K562 (cell line): ENCODE results near the gene TYW5. TPM values are rescaled to one million over a fixed set of nuclear protein-coding genes. Genes with fewer than 3 reads are reported as not detected.

Experiments used
- ATAC-seq: fragments of 200-7000 bp; cut with Tn5 transposase; 3 replicates; pipeline ENCODE4 v1.9.1; 2020; ENCODE audit warnings: moderate library complexity
- BruUV-seq: library from RNA; stranded (reverse); fragments of 400-500 nt; replicated peaks from 2 replicates; lab custom pipeline; 2021; lab: Mats Ljungman, UMichigan
- CTCF ChIA-PET: fragments of 300-600 bp; formaldehyde crosslinking; extraction: SDS; loops from one replicate; lab custom pipeline; 2021; ENCODE audit warnings: low intra/inter-chr PET ratio; lab: Yijun Ruan, JAX
- POLR2A ChIA-PET: fragments of 300-600, 350-650 bp; sonication (Branson Sonifier 250); formaldehyde crosslinking; extraction: SDS; loops from one replicate; lab custom pipeline; 2021; ENCODE audit warnings: antibody characterized with exemption, inconsistent platforms; lab: Yijun Ruan, JAX
- DNase-seq, 4 experiments: peaks; one replicate each; pipeline versions ENCODE4 v3.0.0 to v3.0.0-alpha.2; 2011 to 2018; ENCODE audit warnings: low spot score in 3 of 4, mixed read lengths in 3 of 4; ENCODE audit errors: extremely low read depth in 1 of 4
- FAIRE-seq: peaks from 2 replicates; lab custom pipeline; 2011; peaks lifted over from hg19 to GRCh38; lab: Jason Lieb, UNC
- H2AFZ ChIP-seq: 2 replicates; pipeline ENCODE4 v1.6.0; 2011; ENCODE audit warnings: low read depth, low read length, control low read depth, inconsistent platforms
- H3K27ac ChIP-seq: fragments of 200-600 bp; 3 replicates; pipeline ENCODE4 v1.8.0; 2011; ENCODE audit warnings: low read depth, mild to moderate bottlenecking, control low read depth, inconsistent platforms, low read length, moderate library complexity, mixed read lengths; ENCODE audit errors: extremely low read depth
- H3K27me3 ChIP-seq, 2 experiments: fragments of 300-600 bp in 1 of 2; 2 replicates in 1 of 2; 3 replicates in 1 of 2; pipeline versions ENCODE4 v1.6.0 to v1.8.0; 2011; ENCODE audit warnings: inconsistent platforms in 2 of 2, low read length in 2 of 2, mild to moderate bottlenecking in 1 of 2, mixed read lengths in 1 of 2, moderate library complexity in 1 of 2; ENCODE audit not compliant: control insufficient read depth in 2 of 2, insufficient read depth in 2 of 2
- H3K36me3 ChIP-seq: fragments of 300-600 bp; 3 replicates; pipeline ENCODE4 v1.8.0; 2011; ENCODE audit warnings: mild to moderate bottlenecking, low read length, inconsistent platforms; ENCODE audit not compliant: control insufficient read depth, insufficient read depth
- H3K4me1 ChIP-seq, 2 experiments: fragments of 200-600 bp in 1 of 2; replicated peaks in 1 of 2; 2 replicates in 1 of 2; 3 replicates in 1 of 2; pipeline versions ENCODE4 v1.5.1 to v1.8.0; 2011; ENCODE audit warnings: inconsistent platforms in 2 of 2, low read length in 2 of 2, mild to moderate bottlenecking in 1 of 2, mixed read lengths in 1 of 2, moderate library complexity in 1 of 2; ENCODE audit not compliant: control insufficient read depth in 2 of 2, insufficient read depth in 2 of 2
- H3K4me2 ChIP-seq: 2 replicates; pipeline ENCODE4 v1.6.1; 2011; ENCODE audit warnings: low read length, control low read depth, inconsistent platforms, mixed read lengths; ENCODE audit not compliant: insufficient read depth
- H3K4me3 ChIP-seq: fragments of 200-600 bp; sonication (generic), shearing (Covaris generic); 2 replicates; pipeline ENCODE4 v1.5.1; 2016; ENCODE audit warnings: control low read depth, inconsistent platforms
- H3K79me2 ChIP-seq: fragments of 200-600 bp; 3 replicates; pipeline ENCODE4 v1.8.0; 2011; ENCODE audit warnings: low read length, inconsistent platforms; ENCODE audit not compliant: control insufficient read depth, insufficient read depth
- H3K9ac ChIP-seq, 2 experiments: 2 replicates each; pipeline versions ENCODE4 v1.6.0 to v1.6.1; 2011; ENCODE audit warnings: low read depth in 2 of 2, low read length in 2 of 2, control low read depth in 1 of 2, inconsistent platforms in 1 of 2, mild to moderate bottlenecking in 1 of 2, mixed read lengths in 1 of 2; ENCODE audit not compliant: insufficient read depth in 1 of 2
- H3K9me1 ChIP-seq: one replicate; pipeline ENCODE4 v1.6.0; 2011; ENCODE audit warnings: inconsistent platforms, mild to moderate bottlenecking, low read length, moderate library complexity; ENCODE audit not compliant: control insufficient read depth, insufficient read depth
- H3K9me3 ChIP-seq: replicated peaks from 2 replicates; pipeline ENCODE4 v1.5.1; 2011; ENCODE audit warnings: low read depth, low read length, inconsistent platforms; ENCODE audit not compliant: control insufficient read depth, insufficient read depth
- H4K20me1 ChIP-seq: replicated peaks from 2 replicates; pipeline ENCODE4 v1.6.1; 2011; ENCODE audit warnings: low read length, inconsistent platforms, mixed read lengths; ENCODE audit not compliant: control insufficient read depth, insufficient read depth
- CREBBP ChIP-seq: IDR thresholded peaks from one replicate; pipeline ENCODE4 v1.6.1; 2012; ENCODE audit warnings: low read depth, mild to moderate bottlenecking, control low read depth, inconsistent platforms, low read length
- ETS2 ChIP-seq: IDR thresholded peaks from 2 replicates; pipeline ENCODE4 v1.6.1; 2016; ENCODE audit warnings: borderline replicate concordance, missing genetic modification characterization, mild to moderate bottlenecking, moderate library complexity, missing compliant biosample characterization; ENCODE audit not compliant: poor library complexity, severe bottlenecking
- FOS ChIP-seq: IDR thresholded peaks from 3 replicates; pipeline ENCODE4 v1.6.1; 2011; ENCODE audit not compliant: insufficient read length; ENCODE audit errors: extremely low read depth
- HCFC1 ChIP-seq: IDR thresholded peaks from 2 replicates; pipeline ENCODE4 v1.6.1; 2012; ENCODE audit warnings: low read depth, low read length, improper control_type of control experiment
- HNRNPLL ChIP-seq: fragments of 200-400 bp; formaldehyde crosslinking; IDR thresholded peaks from 2 replicates; pipeline ENCODE4 v1.6.1; 2017; ENCODE audit warnings: low read length, low read depth, mild to moderate bottlenecking; ENCODE audit not compliant: poor library complexity, severe bottlenecking
- MTA1 ChIP-seq: fragments of 450-650 bp; IDR thresholded peaks from 2 replicates; pipeline ENCODE4 v1.6.1; 2017; ENCODE audit warnings: borderline replicate concordance
- NFRKB ChIP-seq: fragments of 450-650 bp; IDR thresholded peaks from 2 replicates; pipeline ENCODE4 v1.6.1; 2016; ENCODE audit warnings: low read depth
- ZNF23 ChIP-seq: fragments of 250-450 bp; sonication (Bioruptor Pico); IDR thresholded peaks from 2 replicates; pipeline ENCODE4 v1.4.0; 2020; ENCODE audit warnings: mild to moderate bottlenecking
- WGBS: fragments of 100-300 bp; shearing (Covaris generic); methylation state at CpG from one replicate; pipeline ENCODE4 v1.1.6; 2016; ENCODE audit warnings: low coverage, mixed read lengths; ENCODE audit not compliant: insufficient coverage; ENCODE audit errors: missing lambda C conversion rate; 5-methylcytosine and 5-hydroxymethylcytosine counted together
- in situ Hi-C: fragments of 300-500 bp; cut with MboI; formaldehyde crosslinking; loops from 4 replicates; pipeline ENCODE4 v1.15.0; 2018; ENCODE audit warnings: inconsistent platforms, mixed read lengths
- intact Hi-C: fragments of 100-400 bp; cut with micrococcal nuclease; formaldehyde crosslinking; loops from 2 replicates; pipeline ENCODE4 v1.14.2; 2022
- polyA plus RNA-seq, 8 experiments: library from polyadenylated mRNA; depleted of rRNA in 4 of 8; stranded (reverse) in 5 of 8; unstranded in 3 of 8; fragments of >200 nt; fragmentation: Nextera tagmentation in 2 of 8; fragmentation: Illumina TruSeq in 1 of 8; extraction: Ambion mirVana in 2 of 8; extraction: Trizol in 1 of 8; gene quantifications; 2 replicates each; pipeline versions ENCODE4 v1.2.1 to v1.2.3, GENCODE V29; 2011 to 2014; ENCODE audit warnings: inconsistent platforms in 1 of 8, missing spikeins in 1 of 8
- total RNA-seq, 7 experiments: library from RNA; depleted of rRNA in 6 of 7; stranded (reverse); fragments of >200 nt in 6 of 7; fragmentation: Illumina TruSeq in 2 of 7; extraction: Trizol in 2 of 7; gene quantifications; 2 replicates each; pipeline versions ENCODE4 v1.2.1 to v1.2.3, GENCODE V29; 2011 to 2021; ENCODE audit warnings: low replicate concordance in 1 of 7
- TF ChIP-seq, protein P1 (sequence below): fragments of 450-650 bp; formaldehyde crosslinking; IDR thresholded peaks from 2 replicates; pipeline ENCODE4 v1.4.0; 2020; ENCODE audit warnings: mild to moderate bottlenecking, mixed read lengths

Gene TYW5
- total and polyA plus RNA-seq, 9 of the 15 experiments (the other 6 are each of a cell fraction or from before 2014, with no cell fraction given): 3.6 to 7.7 (median 4.6) TPM

DNA sequence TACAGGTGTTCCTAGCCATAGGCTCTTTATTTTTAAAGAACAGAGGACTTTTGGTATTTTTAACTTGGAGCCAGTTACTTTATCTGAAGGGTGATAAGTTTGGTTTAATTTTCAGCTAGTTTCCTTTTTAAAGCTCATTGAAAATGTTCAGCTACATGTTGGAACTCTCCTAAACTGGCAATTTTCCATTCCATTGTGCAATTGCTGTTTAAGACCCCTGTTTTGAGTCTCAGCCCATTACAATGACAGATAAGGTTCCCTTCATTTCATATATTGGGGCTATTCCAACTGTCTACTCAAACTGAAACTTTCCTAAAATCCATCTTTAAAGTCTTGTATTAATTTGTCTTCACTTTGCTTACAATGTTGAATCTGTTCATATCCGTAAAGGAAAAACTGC lies 11.7 kb upstream of the TYW5 start:
- no peaks in the 10 kb centered on the region for H3K79me2 ChIP-seq
- H3K36me3 ChIP-seq: peaks cover 39% of the 10 kb centered on the region
- no peak overlapping the region for H2AFZ ChIP-seq
- H3K27me3 ChIP-seq: no peaks in the 10 kb centered on the region
- no peak overlapping the region for H3K27ac ChIP-seq
- no peaks in the 10 kb centered on the region for H4K20me1 ChIP-seq
- ChIA-PET POLR2A (no interaction called here), CTCF (no interaction called here)
- ATAC-seq: no peak
- BruUV-seq: no TSS peak
- 100% methylated on average over 1 of the region's 1 CpG for WGBS
- H3K4me2 ChIP-seq: no peak overlapping the region
- intact Hi-C loops: no loop called here
- no peak overlapping the region for H3K9ac ChIP-seq
- H3K9me1 ChIP-seq: no peaks in the 10 kb centered on the region
- DNase-seq: no peak
- H3K4me1 ChIP-seq: no peaks in the 10 kb centered on the region
- in situ Hi-C loops: loop anchor here (25.0 kb wide), 1 partner anchor 1245 kb away; no protein-coding TSS in a partner anchor
- no peaks in the 10 kb centered on the region for H3K9me3 ChIP-seq
- no peak for FAIRE-seq
- TF ChIP-seq ZNF23 (CRISPR knock-in tag): no peak
- no peak overlapping the region for H3K4me3 ChIP-seq

DNA sequence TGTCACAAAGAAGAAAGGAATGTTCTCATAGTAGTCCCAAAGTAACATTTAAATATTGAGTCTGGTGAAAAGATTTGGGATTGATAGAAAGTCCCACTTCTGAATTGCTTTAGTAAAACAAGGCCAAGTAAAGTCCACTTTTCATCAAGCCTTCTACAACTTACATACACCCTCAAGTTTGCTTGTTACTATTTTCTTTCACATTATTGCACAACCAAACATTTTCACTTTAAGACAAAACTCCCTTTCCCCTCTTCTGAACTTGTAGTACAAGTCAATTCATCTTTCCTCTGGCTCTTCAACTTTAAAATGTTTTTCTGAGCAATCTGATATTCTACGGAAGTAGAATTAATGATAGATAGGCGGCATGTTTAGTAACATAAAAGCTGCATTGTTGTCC lies 11.1 kb upstream of the TYW5 start:
- Histone ChIP-seq H3K4me1 (no peaks in the 10 kb centered on the region), H4K20me1 (no peaks in the 10 kb centered on the region), H2AFZ (no peak overlapping the region), H3K36me3 (peaks cover 44% of the 10 kb centered on the region), H3K9me3 (no peaks in the 10 kb centered on the region), H3K4me3 (no peak overlapping the region), H3K9me1 (no peaks in the 10 kb centered on the region), H3K27me3 (no peaks in the 10 kb centered on the region), H3K79me2 (no peaks in the 10 kb centered on the region), H3K4me2 (no peak overlapping the region), H3K9ac (no peak overlapping the region), H3K27ac (no peak overlapping the region)
- CTCF ChIA-PET: no interaction called here
- intact Hi-C loops (no loop called here), in situ Hi-C loops (loop anchor here (25.0 kb wide), 1 partner anchor 1246 kb away; no protein-coding TSS in a partner anchor)
- POLR2A ChIA-PET: no interaction called here
- no peak for FAIRE-seq
- DNase-seq: no peak
- ATAC-seq: no peak
- 87% methylated on average over 2 of the region's 2 CpGs for WGBS
- BruUV-seq: no TSS peak
- TF ChIP-seq ETS2 (tag): no peak
- TF ChIP-seq HNRNPLL: no peak
- no peak for TF ChIP-seq MTA1
- no peak for TF ChIP-seq CREBBP
- TF ChIP-seq NFRKB: no peak
- TF ChIP-seq, protein P1, sequence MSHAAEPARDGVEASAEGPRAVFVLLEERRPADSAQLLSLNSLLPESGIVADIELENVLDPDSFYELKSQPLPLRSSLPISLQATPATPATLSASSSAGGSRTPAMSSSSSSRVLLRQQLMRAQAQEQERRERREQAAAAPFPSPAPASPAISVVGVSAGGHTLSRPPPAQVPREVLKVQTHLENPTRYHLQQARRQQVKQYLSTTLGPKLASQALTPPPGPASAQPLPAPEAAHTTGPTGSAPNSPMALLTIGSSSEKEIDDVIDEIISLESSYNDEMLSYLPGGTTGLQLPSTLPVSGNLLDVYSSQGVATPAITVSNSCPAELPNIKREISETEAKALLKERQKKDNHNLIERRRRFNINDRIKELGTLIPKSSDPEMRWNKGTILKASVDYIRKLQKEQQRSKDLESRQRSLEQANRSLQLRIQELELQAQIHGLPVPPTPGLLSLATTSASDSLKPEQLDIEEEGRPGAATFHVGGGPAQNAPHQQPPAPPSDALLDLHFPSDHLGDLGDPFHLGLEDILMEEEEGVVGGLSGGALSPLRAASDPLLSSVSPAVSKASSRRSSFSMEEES: no peak
- no peak for TF ChIP-seq HCFC1
- no peak for TF ChIP-seq FOS
